ENCODE data around the gene TMEM225B.
"Not testable (repeated sequence)": the region's sequence is repeated elsewhere in the genome, so short reads cannot be mapped to it uniquely, and the experiment has no call there.

TMEM225B gene

DNA sequence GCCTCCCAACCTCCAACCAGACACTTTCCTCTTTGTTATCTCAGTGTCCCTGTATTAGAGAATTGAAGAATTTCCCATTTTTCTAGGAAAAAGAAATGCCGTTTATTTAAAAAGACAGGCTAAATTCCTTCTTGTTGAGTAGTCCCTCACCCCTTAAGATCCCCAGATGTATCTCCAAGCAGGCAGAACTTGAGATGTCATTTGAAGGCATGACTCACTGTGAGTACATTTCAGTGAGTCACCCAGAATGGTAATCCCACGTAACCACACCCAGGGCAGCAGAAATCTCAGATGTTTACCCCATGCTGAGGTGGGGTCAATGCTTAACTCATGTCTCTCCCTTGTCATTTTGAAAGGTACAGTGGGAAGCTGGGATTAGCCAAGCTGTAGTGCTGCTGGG, 35.2 kb upstream of the TMEM225B start:
- H3K4me3 ChIP-seq (ENCODE audit: low read depth, low read length), result no peak overlapping the region
- TF ChIP-seq, protein P1, sequence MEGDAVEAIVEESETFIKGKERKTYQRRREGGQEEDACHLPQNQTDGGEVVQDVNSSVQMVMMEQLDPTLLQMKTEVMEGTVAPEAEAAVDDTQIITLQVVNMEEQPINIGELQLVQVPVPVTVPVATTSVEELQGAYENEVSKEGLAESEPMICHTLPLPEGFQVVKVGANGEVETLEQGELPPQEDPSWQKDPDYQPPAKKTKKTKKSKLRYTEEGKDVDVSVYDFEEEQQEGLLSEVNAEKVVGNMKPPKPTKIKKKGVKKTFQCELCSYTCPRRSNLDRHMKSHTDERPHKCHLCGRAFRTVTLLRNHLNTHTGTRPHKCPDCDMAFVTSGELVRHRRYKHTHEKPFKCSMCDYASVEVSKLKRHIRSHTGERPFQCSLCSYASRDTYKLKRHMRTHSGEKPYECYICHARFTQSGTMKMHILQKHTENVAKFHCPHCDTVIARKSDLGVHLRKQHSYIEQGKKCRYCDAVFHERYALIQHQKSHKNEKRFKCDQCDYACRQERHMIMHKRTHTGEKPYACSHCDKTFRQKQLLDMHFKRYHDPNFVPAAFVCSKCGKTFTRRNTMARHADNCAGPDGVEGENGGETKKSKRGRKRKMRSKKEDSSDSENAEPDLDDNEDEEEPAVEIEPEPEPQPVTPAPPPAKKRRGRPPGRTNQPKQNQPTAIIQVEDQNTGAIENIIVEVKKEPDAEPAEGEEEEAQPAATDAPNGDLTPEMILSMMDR (IDR thresholded peaks at IDR 0.05; ENCODE audit: borderline replicate concordance, insufficient read depth, low read depth, low read length), result no peak

DNA sequence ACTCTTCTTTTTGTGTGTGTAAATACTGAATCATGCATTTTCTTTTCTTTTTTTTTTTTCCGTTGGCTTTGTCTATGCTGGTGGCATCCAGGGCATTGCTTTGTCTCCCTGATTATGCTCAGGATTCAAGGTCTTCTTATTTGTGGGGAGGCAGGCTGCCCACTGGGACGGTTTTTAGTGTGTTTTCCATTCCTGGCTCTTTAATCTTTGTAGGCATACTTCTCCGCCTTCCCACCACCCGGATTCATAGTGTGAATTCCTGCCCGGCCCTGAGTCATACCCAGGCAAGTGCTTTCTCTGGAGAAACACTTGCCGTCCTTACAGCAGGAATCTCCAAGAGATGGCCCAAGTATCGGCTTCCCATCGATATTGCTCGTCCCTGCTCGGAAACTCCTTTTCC, 34.4 kb upstream of the TMEM225B start:
- H3K4me3 ChIP-seq (ENCODE audit: low read depth, low read length), result no peak overlapping the region
- TF ChIP-seq, protein P1 (IDR thresholded peaks at IDR 0.05; ENCODE audit: borderline replicate concordance, insufficient read depth, low read depth, low read length), result no peak

DNA sequence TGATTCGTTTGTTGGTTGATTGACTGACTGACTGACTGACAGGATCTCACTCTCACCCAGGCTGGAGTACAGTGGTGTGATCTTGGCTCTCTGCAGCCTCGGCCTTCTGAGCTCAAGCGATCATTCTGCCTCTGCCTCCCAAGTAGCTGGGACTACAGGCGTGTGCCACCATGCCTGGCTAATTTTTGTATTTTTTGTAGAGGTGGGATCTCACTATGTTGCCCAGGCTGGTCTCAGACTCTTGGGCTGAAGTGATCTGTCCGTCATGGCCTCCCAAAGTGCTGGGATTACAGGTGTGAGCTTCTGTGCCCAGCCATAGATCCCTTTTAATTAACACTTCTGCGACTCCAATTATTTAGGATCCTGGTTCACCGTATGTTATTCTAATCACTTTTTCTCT, 29.3 kb upstream of the TMEM225B start:
- not testable (repeated sequence) for H3K4me3 ChIP-seq (ENCODE audit: low read depth, low read length)

DNA sequence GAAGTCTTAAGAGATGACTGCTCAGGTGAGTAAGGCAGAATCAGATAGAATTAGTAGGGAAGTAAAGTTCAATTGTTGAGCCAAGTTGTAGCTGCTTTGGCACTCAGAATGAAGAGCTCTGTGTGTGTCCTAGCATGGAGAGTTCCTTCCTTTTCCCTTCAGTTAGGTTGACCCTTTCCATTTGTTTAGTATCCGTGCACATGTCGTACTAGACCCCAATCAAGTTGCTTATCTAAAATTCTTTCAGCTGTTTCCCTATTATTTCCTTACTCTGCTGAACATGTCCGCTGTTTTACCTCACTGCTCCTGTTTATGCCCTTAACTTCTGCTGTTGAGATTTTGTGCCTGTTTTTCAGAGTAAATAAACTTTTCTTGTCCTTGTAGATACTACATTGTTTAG, 26.3 kb upstream of the TMEM225B start:
- no peak overlapping the region for H3K4me3 ChIP-seq (ENCODE audit: low read depth, low read length)
- TF ChIP-seq, protein P1 (IDR thresholded peaks at IDR 0.05; ENCODE audit: borderline replicate concordance, insufficient read depth, low read depth, low read length), result no peak

DNA sequence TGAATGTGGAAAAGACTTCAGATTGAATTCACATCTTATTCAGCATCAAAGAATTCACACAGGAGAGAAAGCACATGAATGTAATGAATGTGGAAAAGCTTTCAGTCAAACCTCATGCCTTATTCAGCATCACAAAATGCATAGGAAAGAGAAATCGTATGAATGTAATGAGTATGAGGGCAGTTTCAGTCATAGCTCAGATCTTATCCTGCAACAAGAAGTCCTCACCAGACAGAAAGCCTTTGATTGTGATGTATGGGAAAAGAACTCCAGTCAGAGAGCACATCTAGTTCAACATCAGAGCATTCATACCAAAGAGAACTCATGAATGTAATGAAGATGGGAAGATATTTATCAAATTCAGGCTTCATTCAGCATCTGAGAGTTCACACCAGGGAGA, 24.8 kb upstream of the TMEM225B start:
- no peak overlapping the region for H3K4me3 ChIP-seq (ENCODE audit: low read depth, low read length)
- TF ChIP-seq, protein P1 (IDR thresholded peaks at IDR 0.05; ENCODE audit: borderline replicate concordance, insufficient read depth, low read depth, low read length), result no peak

DNA sequence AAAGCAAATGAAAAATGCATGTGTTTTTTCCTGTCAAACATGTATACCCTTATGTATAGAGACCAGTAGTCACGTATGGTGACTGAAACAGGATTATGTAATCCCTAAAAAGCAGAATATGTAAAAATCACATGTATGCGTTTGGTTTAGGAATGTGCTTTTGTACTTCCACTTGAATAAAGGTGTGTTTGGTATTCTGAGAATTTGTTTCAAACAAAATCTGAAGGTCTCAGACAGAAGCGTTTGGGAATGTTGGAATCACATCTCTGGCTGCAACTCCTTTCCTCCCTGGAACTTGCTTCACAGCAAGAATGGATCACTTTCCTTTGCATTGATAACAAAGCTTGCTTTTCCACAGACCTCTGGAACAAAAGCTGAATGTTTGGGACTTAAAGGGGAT, 21.8 kb upstream of the TMEM225B start:
- H3K4me3 ChIP-seq (ENCODE audit: low read depth, low read length), result no peak overlapping the region
- TF ChIP-seq, protein P1 (IDR thresholded peaks at IDR 0.05; ENCODE audit: borderline replicate concordance, insufficient read depth, low read depth, low read length), result no peak

DNA sequence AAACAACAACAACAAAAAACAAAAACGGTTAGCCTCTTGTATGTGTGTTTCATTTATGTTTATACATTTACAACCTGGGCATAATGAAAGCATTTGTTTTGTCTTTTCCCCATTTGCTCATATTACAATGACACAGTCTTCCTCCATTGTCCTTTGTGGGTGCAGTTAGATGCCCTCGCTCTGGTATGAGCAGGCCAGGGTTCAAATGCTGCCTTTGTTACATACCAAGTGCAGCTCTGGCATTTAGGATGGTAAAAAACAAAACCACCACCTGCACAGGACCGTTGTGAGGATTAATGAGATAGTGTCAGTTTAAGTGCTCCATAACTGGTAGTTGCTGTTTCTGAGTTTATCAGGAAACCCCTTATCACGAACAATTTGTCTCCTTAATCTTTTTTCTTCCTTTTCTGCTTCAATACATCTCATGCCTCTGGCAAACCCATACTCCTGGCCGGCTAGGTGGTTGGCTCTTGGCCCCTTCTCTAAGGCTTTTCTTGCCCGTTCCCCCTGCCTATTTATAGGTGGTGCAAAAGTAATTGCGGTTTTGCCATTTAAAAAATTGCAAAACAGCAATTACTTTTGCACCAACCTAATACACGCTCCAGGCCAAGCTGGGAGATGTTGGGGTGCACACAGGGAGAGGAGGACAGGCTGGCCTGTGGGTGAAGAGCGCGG, 18.6 kb upstream of the TMEM225B start:
- peak overlapping the region; percentile 53 for H3K4me3 ChIP-seq (ENCODE audit: low read depth, low read length)
- TF ChIP-seq, protein P1 (IDR thresholded peaks at IDR 0.05; ENCODE audit: borderline replicate concordance, insufficient read depth, low read depth, low read length), result no peak

All from GM12875 (cell line).